Natural killer cell (primary cell): ENCODE measurements around the gene ST6GALNAC3. TPM values are rescaled to one million over a fixed set of nuclear protein-coding genes. Genes with fewer than 3 reads are reported as not detected.

ENCODE experiments used
- ATAC-seq, 3 donors: fragments of 150-1000 bp in 2 of 3; fragments of 200-7000 bp in 1 of 3; cut with Tn5 transposase; 1 replicate in 1 of 3; 2 replicates in 2 of 3; pipeline ENCODE4 v1.10.0; 2021; ENCODE audit warnings: mild to moderate bottlenecking in 2 of 3, moderate library complexity in 2 of 3
- DNase-seq, 2 donors: peaks; one replicate each; pipeline versions ENCODE4 v3.0.0 to v3.0.0-alpha.2; 2013 to 2021; ENCODE audit warnings: mixed read lengths in 1 of 2
- H3K27ac ChIP-seq: one replicate; pipeline ENCODE4 v1.5.1; 2013; ENCODE audit warnings: mild to moderate bottlenecking, low read length
- H3K27me3 ChIP-seq: one replicate; pipeline ENCODE4 v1.6.1; 2013; ENCODE audit warnings: low read length; ENCODE audit not compliant: control insufficient read depth, insufficient read depth
- H3K36me3 ChIP-seq: one replicate; pipeline ENCODE4 v1.6.1; 2013; ENCODE audit warnings: low read length; ENCODE audit not compliant: control insufficient read depth, insufficient read depth
- H3K4me1 ChIP-seq: one replicate; pipeline ENCODE4 v1.6.1; 2013; ENCODE audit warnings: low read length; ENCODE audit not compliant: control insufficient read depth, insufficient read depth
- H3K4me3 ChIP-seq: one replicate; pipeline ENCODE4 v1.5.1; 2013; ENCODE audit warnings: low read length
- H3K9me3 ChIP-seq: one replicate; pipeline ENCODE4 v1.6.1; 2013; ENCODE audit warnings: low read length; ENCODE audit not compliant: control insufficient read depth, insufficient read depth
- H3K27ac Mint-ChIP-seq, 2 donors: one replicate each; pipeline ENCODE4 v1.8.0; 2022; ENCODE audit warnings: mild to moderate bottlenecking in 2 of 2, mixed read lengths in 2 of 2, moderate library complexity in 1 of 2
- H3K27me3 Mint-ChIP-seq, 2 donors: one replicate each; pipeline ENCODE4 v1.8.0; 2022; ENCODE audit warnings: low read depth in 2 of 2, mixed read lengths in 2 of 2
- H3K36me3 Mint-ChIP-seq: one replicate; pipeline ENCODE4 v1.8.0; 2022; ENCODE audit warnings: mixed read lengths
- H3K4me1 Mint-ChIP-seq, 2 donors: one replicate each; pipeline ENCODE4 v1.8.0; 2022; ENCODE audit warnings: mixed read lengths in 2 of 2
- H3K4me3 Mint-ChIP-seq: one replicate; pipeline ENCODE4 v1.8.0; 2022; ENCODE audit warnings: mild to moderate bottlenecking, moderate library complexity, mixed read lengths
- H3K9me3 Mint-ChIP-seq, 2 donors: one replicate each; pipeline ENCODE4 v1.8.0; 2022; ENCODE audit warnings: mixed read lengths in 2 of 2
- WGBS: methylation state at CpG from one replicate; pipeline ENCODE4 v1.1.7; 2013; ENCODE audit warnings: missing lambda C conversion rate; ENCODE audit not compliant: insufficient coverage; 5-methylcytosine and 5-hydroxymethylcytosine counted together
- intact Hi-C: fragments of 100-400 bp; cut with micrococcal nuclease; formaldehyde crosslinking; loops from one replicate; pipeline ENCODE4 v1.14.2; 2022
- total RNA-seq, 4 donors: library from RNA; stranded (reverse); fragments of 120-200 nt in 1 of 4; gene quantifications; one replicate each; pipeline versions ENCODE4 v1.2.3 to v1.2.4, GENCODE V29; 2013 to 2022
- TF ChIP-seq, protein P1 (sequence below): fragments of 200-600 bp; IDR thresholded peaks from one replicate; pipeline ENCODE4 v1.8.0; 2022; ENCODE audit warnings: antibody characterized with exemption

The ST6GALNAC3 gene
- total RNA-seq, 3 donors from 2014 or later (not counting 1 experiment from before 2014, with no cell fraction given) = not detected

DNA sequence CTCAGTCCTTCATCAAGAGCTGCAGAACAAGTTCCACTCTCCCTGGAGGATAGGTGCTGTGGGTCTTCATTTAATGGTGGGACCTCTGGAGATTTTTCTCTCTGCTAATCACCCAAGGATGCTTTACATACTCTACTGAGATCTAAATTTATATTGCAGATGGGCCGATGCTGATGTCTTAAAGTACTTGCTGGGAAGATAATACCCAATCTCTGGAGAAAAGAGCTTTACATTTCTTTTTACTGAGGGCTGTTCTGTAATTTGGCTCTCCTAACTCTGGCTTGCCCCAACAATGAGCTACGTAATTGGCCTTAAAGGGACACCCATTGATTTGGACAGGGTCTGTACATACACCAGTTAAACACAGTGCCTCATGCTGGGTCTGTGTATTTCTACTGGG, 86.9 kb downstream of the ST6GALNAC3 start:
- no peaks in the 10 kb centered on the region for H3K27me3 ChIP-seq
- H3K9me3 ChIP-seq = no peaks in the 10 kb centered on the region
- TF ChIP-seq, protein P1, sequence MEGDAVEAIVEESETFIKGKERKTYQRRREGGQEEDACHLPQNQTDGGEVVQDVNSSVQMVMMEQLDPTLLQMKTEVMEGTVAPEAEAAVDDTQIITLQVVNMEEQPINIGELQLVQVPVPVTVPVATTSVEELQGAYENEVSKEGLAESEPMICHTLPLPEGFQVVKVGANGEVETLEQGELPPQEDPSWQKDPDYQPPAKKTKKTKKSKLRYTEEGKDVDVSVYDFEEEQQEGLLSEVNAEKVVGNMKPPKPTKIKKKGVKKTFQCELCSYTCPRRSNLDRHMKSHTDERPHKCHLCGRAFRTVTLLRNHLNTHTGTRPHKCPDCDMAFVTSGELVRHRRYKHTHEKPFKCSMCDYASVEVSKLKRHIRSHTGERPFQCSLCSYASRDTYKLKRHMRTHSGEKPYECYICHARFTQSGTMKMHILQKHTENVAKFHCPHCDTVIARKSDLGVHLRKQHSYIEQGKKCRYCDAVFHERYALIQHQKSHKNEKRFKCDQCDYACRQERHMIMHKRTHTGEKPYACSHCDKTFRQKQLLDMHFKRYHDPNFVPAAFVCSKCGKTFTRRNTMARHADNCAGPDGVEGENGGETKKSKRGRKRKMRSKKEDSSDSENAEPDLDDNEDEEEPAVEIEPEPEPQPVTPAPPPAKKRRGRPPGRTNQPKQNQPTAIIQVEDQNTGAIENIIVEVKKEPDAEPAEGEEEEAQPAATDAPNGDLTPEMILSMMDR = no peak
- no peak overlapping the region for H3K4me3 ChIP-seq
- Mint-ChIP-seq H3K9me3 (no peaks in the 10 kb centered on the region), H3K4me3 (no peak overlapping the region), H3K27me3 (peaks cover 0 to under 1% of the 10 kb centered on the region in 2 donors), H3K27ac (no peak overlapping the region), H3K4me1 (peaks cover 0 to 9% of the 10 kb centered on the region in 2 donors), H3K36me3 (no peaks in the 10 kb centered on the region)
- no peak for ATAC-seq
- H3K27ac ChIP-seq = no peak overlapping the region
- H3K4me1 ChIP-seq = no peaks in the 10 kb centered on the region
- no peak for DNase-seq
- H3K36me3 ChIP-seq = no peaks in the 10 kb centered on the region
- WGBS = 90% methylated on average over 2 of the region's 2 CpGs
- intact Hi-C loops = no loop called here

DNA sequence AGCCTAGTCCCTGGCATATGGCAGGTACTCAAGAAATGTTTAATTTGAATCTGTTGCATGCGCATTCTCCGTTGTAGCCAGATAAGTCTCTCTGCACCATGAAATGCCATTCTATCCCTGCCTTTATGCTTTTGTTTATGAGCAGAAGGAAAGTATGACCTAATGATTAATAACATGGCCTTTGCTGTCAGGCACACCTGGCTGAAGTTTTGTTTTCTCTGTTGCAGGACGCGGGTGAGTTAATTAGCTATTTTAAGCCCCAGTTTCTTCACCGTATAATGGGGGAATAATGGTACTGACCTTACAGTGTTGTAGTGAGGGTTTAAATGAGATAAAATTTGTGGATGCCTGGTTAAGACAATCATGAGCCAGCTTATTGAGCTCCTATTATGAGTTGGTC, 87.7 kb downstream of the ST6GALNAC3 start:
- no peaks in the 10 kb centered on the region for H3K9me3 Mint-ChIP-seq
- H3K36me3 Mint-ChIP-seq = no peaks in the 10 kb centered on the region
- no peaks in the 10 kb centered on the region for H3K9me3 ChIP-seq
- no peaks in the 10 kb centered on the region for H3K36me3 ChIP-seq
- H3K27ac Mint-ChIP-seq = no peak overlapping the region
- intact Hi-C loops = no loop called here
- no peak overlapping the region for H3K27ac ChIP-seq
- no peak overlapping the region for H3K4me3 Mint-ChIP-seq
- ATAC-seq = no peak
- peaks cover 0 to 9% of the 10 kb centered on the region in 2 donors for H3K4me1 Mint-ChIP-seq
- no peaks in the 10 kb centered on the region for H3K4me1 ChIP-seq
- no peak for DNase-seq
- no peak overlapping the region for H3K4me3 ChIP-seq
- peaks cover 0 to 8% of the 10 kb centered on the region in 2 donors for H3K27me3 Mint-ChIP-seq
- TF ChIP-seq, protein P1 = no peak
- 99% methylated on average over 5 of the region's 5 CpGs for WGBS
- no peaks in the 10 kb centered on the region for H3K27me3 ChIP-seq

DNA sequence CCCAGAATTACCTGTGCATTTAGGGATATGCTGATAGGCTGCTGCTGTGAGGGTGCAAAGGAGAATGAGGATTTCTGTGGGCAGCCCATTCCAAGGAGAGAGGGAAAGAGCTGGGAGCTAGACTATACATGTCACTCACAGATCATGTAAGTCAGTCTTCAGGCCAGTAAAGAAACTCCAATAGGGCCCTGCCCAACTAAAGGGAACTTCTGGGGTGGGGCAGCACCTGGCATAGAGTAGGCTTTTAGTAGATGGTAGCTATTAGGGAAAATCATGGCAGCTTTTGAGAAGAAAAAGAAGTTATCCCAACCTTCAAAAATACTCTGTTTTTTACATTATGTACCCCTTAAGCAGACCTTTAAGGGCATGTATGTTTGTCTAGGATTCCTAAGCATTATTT, 89.6 kb downstream of the ST6GALNAC3 start:
- Histone ChIP-seq H3K27me3 (no peaks in the 10 kb centered on the region), H3K4me3 (no peak overlapping the region), H3K36me3 (no peaks in the 10 kb centered on the region), H3K27ac (no peak overlapping the region), H3K4me1 (no peaks in the 10 kb centered on the region), H3K9me3 (no peaks in the 10 kb centered on the region)
- no peak overlapping the region for H3K4me3 Mint-ChIP-seq
- H3K36me3 Mint-ChIP-seq = peaks cover 6% of the 10 kb centered on the region
- peaks cover 0 to 22% of the 10 kb centered on the region in 2 donors for H3K27me3 Mint-ChIP-seq
- H3K27ac Mint-ChIP-seq = no peak overlapping the region
- no peak for DNase-seq
- no peaks in the 10 kb centered on the region for H3K9me3 Mint-ChIP-seq
- intact Hi-C loops = no loop called here
- TF ChIP-seq, protein P1 = no peak
- peaks cover 0 to 9% of the 10 kb centered on the region in 2 donors for H3K4me1 Mint-ChIP-seq
- ATAC-seq = no peak

DNA sequence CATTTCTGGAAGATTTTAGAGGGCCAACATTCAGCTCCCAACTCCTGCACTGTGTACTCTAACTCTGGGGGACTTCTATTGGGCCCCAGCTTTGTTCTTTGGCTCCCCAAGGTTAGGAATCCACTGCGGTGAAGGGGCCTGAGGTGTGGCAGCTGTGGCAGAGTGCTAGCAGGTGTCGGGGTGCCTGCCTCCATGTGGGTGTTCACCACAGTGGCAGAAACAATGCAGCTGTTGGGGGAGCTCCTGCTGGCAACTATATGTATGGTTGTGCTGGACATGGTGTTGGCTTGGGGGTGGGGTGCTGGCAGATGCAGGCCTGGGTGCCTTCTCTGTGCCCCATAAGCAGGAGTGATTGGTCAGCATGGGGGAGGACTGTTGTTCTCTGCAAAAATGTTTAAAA, 95.5 kb downstream of the ST6GALNAC3 start:
- no peaks in the 10 kb centered on the region for H3K4me1 Mint-ChIP-seq
- H3K36me3 Mint-ChIP-seq = peaks cover 6% of the 10 kb centered on the region
- H3K9me3 Mint-ChIP-seq = no peaks in the 10 kb centered on the region
- H3K9me3 ChIP-seq = no peaks in the 10 kb centered on the region
- H3K4me1 ChIP-seq = peaks cover 5% of the 10 kb centered on the region
- H3K27ac Mint-ChIP-seq = no peak overlapping the region
- no peak overlapping the region for H3K4me3 Mint-ChIP-seq
- 52% methylated on average over 2 of the region's 2 CpGs for WGBS
- ATAC-seq (peak in 1 of 3 donors; percentile 18), DNase-seq (peak in 1 of 2 donors; percentile 13)
- peaks cover 4 to 35% of the 10 kb centered on the region in 2 donors for H3K27me3 Mint-ChIP-seq
- H3K27ac ChIP-seq = no peak overlapping the region
- TF ChIP-seq, protein P1 = no peak
- H3K36me3 ChIP-seq = no peaks in the 10 kb centered on the region
- intact Hi-C loops = no loop called here
- H3K4me3 ChIP-seq = no peak overlapping the region
- no peaks in the 10 kb centered on the region for H3K27me3 ChIP-seq
